ENCODE data around the gene SIN3A.
A peak's percentile ranks its signal among the peaks of the same experiment; 100 is the strongest.

The SIN3A gene

DNA sequence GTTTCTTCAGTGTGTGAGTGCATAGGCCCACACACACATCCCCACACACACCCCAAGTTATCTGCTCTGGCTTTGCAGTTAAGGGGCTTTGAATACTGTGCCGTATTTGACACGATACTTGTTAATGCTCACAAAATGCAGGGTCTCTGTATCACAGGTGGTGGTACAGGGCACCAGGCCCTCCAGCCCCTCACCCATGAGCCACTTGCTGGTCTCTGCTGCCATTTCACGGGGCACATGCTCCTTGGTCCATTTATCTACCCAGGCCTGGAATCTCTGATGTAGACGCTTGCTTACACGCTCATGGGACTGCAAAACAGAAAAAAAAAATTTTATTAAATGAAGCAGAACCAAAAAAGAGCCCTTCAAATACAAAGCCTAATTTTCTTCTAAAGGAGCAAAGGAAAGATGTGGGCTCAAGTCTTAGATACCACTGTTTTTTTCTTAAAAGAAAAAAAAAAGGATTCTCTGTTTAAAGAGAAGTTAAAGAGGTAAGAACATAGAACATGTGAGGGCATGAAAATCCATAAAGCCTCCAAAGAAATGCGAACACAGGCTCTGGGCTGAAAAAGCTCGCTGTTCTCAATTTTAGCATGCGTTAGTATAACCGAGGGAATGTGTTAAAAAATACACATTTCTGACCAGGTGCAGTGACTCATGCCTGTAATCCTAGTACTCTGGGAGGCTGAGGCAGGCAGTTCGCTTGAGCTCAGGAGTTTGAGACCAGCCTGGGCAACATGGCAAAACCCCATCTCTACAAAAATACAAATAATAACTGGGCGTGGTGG, 79.4 kb downstream of the SIN3A start:
- DNase-seq (ENCODE audit: low read depth) = no peak

DNA sequence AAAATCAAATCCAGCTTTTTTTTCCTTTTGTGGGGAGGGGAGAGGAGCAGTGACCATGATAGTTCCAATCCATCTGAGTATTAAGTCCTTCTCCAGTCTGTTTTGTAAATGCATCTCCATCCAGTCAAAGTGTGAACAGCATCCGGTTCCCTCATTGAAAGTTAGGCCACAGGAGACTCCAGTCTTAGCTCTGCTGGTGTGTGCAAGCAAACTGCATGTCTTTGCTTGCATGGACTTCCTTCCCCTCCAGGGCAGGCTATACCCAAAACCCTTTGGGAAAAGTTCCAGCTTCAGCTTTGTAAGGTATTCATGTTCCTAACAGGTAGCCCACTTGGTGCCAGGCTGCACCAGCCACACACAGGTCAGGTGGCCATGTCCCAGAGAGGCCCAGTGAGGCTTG, 80.0 kb downstream of the SIN3A start:
- DNase-seq (ENCODE audit: low read depth) = no peak

DNA sequence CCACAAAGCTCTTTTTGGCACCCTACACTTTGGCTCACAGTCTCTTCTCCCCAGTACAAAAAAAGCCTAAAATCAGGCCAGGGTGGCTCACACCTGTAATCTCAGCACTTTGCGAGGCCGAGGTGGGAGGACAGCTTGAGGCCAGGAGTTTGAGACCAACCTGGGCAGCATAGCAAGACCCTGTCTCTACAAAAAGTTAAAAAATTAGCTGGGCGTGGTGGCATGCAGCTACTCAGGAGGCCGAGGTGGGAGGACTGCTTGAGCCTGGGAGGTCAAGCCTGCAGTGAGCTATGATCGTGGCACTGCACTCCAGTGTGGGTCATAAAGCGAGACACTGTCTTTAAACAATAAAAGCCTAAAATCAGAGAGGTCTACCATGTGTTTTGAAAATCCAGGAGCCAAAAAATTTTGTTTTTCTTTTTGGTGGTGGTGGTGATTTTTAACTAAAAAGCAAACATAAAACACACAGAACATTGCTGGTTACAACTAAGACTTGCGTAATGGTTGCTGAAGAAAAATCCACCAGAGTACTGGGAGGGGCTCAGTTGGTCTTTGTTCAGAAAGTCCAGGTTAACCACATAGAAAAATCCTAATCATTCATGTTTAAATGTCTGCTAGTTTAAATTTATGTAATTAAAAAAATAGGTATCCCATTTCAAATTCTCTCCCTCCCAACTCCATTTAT, 81.5 kb downstream of the SIN3A start:
- DNase-seq (ENCODE audit: low read depth) = no peak

DNA sequence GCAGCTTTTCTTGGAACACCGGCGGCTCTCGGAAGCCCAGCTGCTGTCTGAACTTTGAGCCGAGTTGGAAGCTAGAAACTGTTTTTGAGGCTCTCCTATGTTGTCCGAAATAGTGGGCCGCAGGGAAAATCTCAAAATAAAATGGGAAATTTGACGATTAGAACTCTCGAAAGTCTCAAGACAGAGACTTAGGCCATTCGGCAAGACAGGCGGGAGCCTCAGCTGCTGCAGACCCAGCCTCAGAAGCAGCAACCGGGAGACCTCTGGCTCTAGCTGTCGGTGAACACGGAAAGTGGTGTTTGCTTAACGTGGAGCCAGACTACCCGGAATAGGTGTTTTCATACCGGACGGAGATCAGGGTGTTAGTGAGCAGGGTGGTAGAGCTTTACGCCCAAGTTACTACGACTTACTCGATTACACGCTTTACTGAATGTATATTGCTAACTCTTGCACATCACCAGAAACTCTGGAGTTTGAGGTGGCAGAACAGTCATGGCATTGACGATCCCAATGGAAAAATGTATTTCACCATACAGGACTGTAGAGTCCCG, 82.7 kb downstream of the SIN3A start:
- DNase-seq (ENCODE audit: low read depth) = no peak

DNA sequence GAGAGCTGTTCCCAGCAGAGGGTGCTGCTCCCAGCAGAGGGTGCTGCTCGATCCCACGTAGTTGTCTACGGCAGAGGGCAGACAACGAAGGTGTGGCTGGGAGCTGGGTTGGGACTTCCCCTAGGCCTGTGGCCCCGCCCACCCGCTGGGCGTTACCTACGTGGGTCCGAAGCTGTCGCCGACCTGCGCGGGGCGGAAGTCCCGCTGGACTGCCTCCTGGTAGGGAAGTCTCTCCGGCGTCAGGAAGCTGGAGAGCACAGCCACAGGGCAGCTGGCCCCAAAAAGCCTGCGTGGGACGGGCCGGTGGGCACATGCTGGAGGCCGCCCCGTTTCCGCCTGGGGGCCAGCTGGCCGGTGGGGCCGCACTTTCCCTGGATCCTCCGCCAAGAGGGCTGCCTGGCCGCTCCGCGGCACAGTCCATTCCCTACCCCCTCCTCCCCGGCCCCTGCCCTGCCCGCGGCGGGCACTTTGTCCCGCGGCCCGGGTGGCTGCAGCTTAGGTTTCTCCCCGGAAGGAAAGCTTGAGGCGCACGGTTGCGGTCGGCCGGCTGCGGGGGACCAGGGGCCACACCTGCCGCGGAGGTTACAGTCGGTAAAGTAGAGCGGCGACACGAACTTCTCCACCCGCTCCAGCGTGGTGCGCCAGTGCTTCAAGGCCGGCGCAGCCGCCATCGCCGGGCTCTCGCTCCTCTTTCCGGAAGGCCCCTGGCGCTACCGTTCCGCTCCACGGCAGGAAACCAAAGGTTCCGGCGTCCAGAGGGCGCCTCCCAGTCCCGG, 83.4 kb downstream of the SIN3A start, which contains the start of gene MAN2C1:
Gene MAN2C1 (minus strand): TSS at position 695 of the 776 bp plus-strand sequence. CDS start 24 bp downstream, at position 671.
- DNase-seq (ENCODE audit: low read depth) = peak; percentile 89

DNA sequence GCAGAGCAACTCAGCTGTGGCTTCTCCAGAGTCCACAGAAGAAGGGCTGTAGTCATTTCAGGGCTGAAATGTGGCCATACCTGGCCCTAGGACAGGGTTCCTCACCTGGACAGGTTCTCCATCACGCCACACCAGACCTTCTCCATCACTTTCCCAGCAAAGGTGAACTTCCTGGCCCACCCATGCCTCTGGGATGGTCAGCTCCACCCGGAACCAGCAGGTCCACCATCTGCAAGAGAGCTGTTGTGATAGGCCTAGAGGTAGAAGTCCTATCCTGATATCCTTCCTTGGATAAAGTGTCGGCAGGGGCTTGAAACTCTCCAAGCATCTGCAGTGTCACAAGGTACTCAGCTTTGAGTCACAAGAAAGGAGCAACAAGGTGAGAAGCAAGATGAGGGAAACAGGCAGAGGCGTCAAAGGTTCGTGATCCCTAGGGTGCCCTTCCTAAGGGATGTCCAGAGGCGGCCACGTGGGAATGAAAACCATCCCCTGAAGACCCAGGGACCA, 84.0 kb downstream of the SIN3A start:
- DNase-seq (ENCODE audit: low read depth) = no peak

DNA sequence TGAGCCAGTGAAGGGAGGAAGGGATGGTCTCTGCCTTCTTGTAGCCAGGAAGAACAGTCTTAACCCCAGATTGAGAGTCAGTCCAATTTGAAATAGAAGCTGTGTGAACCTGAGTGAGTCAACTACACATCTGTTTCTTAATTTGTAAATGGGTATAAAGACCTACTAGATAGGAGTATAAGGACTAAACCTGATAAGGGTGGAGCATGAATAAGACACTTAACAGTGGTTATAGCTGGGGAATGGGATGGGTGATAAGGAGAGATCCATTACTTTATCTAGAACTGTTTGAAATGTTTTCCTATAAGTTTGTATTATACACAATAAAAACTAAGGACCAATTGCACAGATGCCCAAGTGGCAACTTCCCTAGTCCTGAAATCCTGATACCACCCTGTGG, 84.5 kb downstream of the SIN3A start:
- no peak for DNase-seq (ENCODE audit: low read depth)

DNA sequence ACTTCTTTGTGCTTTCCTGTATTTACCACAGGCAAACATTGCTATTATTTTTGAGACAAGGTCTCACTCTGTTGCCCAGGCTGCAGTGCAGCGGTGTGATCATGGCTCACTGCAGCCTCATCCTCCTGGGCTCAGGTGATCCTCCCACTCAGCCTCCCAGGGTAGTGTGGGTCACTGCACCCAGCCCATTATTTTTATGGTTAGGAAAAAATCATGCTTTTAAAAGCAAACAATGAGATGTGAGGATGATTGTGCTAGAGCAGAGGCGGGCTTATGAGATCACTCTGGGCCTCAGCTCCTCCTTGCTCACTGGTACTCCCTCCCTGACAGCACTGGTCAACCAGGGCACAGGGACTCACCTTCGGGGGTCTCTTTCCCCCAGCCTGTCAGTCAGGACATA, 85.3 kb downstream of the SIN3A start:
- no peak for DNase-seq (ENCODE audit: low read depth)

DNA sequence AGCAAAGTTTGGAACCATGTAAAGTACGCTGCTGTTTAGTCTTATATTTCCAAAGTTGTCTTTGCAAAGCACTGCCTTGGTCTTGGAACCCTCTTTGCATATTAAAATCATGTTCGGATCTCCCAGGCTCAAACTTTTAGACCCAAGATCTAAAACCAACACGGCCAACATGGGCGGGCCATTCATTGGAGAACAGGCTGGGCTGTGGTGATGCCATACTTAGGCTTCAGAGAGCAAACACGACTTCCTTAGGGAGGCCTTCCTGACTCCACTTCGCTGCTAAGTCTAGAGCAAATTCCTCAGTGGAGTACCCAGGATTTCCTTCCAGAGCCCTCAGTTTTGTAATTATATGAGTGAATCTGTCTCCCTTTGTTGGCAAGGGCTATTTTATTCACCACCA, 86.6 kb downstream of the SIN3A start:
- DNase-seq (ENCODE audit: low read depth) = no peak

DNA sequence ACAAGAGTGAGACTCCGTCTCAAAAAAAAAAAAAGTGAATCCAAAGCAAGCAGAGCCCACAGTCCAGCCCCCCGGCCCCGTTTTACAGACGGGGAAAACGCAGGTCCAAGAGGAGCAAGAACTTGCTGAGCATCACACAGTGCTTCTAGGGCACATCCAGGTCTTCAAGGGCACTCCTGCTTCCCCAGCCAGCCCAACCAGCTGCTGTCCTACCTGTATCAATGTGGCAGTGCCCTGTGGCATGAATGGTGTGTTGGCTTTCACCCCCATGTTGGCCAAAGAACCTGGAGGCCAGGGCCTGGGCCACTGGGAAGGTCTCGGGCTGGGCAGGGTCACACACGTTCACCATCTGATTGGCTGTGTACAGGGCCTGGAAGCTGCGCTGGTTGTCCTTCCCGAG, 87.7 kb downstream of the SIN3A start:
- DNase-seq (ENCODE audit: low read depth) = no peak

DNA sequence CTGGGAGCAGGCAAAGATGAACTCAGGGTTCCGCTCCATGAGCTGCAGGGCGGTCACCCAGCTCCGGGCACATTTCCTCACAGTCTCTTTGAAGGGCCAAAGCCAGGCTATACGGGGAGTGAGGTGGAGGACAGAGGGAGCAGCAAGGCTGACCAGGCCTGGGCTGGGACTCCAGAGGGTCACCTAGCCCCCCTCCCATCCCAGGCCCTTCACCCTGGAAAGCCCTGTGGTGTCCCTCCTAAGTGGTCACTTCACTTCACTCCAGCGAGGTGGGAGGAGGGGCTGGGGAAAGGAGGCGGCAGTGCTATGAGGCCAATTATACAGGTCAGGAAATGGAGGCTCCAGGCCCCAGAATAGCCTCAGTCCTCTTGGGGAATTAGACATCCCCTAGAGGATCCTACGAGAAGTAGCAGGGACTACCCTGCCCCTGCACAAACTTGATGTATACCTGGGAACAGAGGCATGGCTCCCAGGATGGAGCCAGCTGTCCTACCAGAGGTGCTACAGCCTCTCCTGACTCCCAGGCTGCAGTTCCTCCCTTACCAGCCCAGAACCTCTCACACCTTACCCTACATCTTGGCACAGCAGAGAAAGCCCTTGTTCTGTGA, 88.7 kb downstream of the SIN3A start:
- DNase-seq (ENCODE audit: low read depth) = no peak

DNA sequence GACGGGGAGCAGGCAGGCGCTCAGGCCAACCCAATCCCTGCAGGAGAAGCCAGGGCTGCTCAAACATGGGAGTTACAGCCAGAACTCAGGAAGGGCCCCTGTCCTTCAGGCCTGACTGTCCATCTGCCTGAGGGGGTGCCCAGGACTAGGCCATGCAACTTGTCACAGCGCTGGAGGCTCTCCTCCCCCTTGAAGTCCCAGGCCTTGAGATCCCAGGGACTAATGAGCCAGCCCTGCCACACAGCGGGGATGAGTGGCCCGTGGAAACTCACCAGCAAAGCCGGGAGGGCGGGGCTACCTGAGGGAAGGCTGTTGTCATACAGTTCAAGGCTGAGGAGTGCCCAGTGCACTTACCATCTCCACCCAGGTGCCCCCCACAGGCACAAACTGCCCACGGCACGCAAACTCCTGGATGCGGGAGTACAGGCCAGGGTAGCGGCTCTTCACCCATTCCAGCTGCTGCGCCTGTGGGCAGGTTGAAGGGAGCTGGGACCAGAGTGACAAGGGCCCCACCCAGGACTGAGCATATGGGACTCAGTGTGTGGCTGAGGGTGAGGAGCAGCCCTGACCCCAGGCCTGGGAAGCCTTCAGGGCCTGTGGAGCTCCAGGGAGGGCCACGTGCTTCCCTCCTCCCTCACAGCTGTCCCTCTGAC, 89.4 kb downstream of the SIN3A start:
- no peak for DNase-seq (ENCODE audit: low read depth)

DNA sequence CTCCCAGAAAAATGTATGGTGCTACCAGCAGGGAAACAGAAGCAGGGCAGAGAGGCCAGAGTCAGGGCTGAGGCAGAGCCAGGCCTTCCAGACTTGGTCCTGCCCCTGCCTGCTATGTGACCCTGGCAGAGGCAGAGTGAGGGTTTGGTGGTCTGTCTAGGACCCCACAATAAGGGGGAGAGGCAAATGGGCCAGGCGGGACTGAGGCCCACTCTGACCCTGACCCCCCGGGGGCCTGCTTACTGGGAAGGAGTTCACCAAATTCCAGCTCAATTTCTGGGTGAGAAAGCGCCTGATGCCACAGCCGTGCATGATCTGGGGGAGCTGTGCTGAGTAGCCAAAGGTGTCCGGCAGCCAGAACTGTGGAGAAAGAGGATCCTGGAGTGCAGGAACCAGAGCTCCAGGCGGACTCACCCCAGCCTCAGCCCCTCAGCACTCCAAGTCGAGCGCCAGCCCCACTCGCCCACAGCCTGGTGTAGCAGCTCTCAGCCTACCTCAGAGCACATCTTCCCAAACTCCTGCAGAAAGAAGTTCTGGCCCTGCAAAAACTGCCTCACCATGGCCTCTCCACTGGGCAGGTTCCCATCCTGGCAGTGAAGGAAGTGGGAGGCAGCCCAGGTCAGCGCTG, 90.0 kb downstream of the SIN3A start:
- DNase-seq (ENCODE audit: low read depth) = no peak

DNA sequence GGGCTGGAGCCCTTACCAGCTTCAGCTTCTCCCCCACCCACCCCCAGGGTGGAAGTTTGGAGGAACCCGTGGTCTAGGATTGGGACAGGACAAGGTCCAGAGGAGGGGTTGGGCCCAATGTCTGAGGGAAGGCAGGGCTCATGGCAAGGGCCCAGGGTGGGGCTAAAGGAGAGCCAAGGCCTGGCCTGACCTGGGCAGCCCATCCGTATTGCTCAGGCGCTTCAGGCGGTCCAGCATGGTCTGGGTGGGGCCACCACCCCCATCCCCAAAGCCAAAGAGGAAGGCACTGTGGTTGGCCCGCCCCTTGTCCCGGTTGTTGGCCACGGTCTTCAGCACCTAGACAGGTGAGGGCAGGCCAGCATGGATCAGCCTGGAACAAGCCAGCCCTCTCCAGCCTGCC, 90.6 kb downstream of the SIN3A start:
- DNase-seq (ENCODE audit: low read depth) = no peak

DNA sequence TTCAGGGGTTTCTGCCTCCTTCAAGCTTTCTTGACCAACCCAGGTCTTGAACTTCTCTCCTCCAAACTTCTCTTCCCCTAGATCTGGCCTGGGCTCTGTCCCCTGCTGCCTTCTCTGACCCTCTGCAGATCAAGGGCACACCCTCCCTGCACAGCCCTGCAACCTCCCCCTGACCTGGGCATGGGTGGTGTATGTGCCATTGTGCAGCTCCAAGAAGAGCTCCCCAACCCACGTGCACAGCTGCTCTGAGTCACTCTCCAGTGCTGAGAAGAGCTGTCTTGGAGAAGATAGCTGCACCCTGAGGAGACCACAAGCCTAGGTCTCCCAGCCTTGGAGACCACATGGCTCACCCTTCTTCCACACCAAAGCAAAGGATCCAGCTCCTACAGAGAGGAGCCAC, 91.1 kb downstream of the SIN3A start:
- DNase-seq (ENCODE audit: low read depth) = no peak

DNA sequence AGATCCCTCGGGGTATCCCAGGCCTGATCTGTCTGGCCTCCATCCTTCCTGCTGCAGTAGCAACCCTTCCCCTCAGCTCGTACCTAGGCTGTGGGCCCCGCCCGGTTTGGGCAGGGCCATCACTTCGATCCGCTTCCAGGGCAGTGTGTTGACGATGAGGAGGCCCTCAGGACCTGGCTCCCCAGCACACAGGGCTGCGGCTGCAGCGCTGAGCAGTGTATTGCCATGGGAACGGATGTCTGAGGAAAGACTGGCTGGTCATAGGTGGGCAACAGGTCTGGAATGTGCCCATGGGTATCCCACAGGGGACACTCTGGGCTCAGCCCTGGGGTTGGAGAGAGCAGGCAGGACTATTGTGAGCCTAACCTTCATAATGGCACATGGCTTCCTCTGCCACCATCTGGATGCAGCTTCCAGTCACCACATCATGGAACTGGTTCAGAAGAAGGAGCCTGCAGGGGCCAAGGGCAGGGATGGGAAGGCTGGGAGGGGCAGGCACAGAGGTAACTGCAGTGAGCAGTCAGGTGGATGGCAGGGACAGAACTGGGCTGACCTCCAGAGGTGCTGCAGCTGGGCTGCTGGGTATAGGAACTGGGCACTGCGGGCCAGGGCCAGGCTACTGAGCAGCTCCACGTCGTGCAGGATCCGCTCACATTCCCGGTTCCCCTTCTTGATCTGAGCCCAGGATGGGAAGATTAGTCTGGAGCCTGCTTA, 91.8 kb downstream of the SIN3A start:
- DNase-seq (ENCODE audit: low read depth) = no peak

DNA sequence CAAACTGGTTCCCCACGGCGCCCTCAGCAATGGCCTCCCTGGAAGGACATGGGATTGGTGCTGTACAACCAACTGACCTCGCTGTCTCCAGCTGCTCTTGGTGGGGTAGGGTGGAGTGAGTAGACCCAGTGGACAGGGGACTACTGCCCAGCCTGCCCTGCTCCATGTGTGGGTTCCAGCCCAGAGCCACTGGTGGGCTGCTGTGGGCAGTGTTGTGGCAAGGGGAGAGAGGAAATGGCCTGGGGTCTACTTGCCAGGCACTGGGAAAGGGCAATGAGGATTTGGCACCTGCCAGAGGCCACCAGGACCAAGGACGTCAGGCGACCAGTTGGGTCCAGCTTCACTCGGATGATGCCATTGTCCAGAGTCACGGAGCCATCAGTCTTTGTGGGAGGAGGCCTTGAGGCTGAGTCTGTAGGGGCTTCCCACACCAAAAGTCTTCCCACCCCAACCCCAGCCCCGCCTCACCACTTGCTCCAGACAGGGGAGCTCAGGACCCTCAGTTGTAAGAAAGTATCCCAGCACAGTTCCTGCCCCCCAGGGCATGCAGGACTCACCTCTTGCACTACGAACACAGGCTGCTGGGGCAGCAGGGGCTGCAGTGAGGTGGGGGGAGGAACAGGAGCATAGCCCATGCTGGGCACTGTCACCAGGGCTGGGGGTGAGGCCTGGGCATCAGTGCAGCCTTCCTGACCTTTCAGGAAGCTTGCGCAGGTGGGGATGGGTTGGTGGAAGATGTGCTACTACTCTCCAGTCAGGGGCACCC, 92.5 kb downstream of the SIN3A start:
- DNase-seq (ENCODE audit: low read depth) = no peak

DNA sequence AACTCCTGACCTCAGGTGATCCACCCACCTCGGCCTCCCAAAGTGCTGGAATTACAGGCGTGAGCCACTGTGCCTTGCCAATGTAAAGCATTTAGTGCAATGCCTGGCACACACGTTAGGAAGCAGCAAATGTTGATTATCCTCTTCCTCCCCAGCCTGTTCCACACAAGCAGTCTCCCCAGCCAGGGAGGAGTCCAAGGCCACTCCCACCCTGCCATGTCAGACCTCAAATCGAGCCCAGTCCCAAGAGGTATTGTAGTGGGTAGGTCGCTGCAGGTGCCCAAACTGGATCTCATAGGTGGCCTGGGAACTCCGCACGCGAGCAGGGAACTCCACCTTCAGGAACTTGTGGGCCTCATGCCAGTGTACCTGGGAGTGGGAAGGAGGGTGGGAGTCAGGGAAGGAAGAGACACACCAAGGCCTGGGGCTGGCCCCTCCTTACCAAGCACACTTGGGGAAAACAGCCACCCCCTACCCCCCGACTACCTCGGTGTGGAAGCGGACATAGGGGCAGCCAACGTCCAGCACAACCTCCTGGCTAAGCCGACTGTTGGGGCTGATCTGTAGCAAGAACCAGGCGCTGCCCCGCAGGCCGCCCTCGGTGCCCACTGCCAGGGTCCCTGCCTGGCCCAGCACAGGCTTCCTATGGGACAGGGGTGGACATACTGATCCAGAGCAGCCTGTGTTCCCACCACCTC, 93.4 kb downstream of the SIN3A start:
- no peak for DNase-seq (ENCODE audit: low read depth)

DNA sequence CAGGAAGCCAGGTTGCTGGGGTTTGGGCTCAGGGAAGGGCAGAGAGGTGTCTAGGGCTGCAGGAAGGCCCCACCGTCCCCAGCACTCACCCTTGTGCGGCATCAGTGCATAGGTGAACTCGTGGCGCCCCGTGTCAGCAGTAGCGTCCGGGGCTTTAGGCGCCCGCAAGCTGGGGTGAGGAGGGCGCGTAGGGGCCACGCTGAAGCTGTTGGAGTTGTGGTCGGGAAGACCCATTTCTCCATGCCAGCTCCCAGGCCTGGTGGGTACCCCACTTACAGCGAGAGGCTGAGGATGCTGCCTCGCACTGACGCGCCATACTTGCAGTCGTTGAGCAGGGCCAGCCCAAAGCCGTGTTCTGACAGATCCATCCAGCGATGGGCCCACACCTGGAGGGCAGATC, 95.0 kb downstream of the SIN3A start:
- no peak for DNase-seq (ENCODE audit: low read depth)

Measured in activated T-cell treated with anti-CD3 and anti-CD28 coated beads for 24 hours (primary cell).